HCT116 (cell line): ENCODE data around the gene ASPHD2. TPM values are rescaled to one million over a fixed set of nuclear protein-coding genes. Genes with fewer than 3 reads are reported as not detected.

Experiments used
- ATAC-seq: fragments of 200-7000 bp; cut with Tn5 transposase; 2 replicates; pipeline ENCODE4 v1.9.1; 2020; ENCODE audit warnings: mild to moderate bottlenecking, moderate library complexity
- Bru-seq: library from RNA; stranded (reverse); fragments of 400-500 nt; gene quantifications from one replicate; lab custom pipeline; 2021; lab: Mats Ljungman, UMichigan
- BruChase-seq, 2 experiments: library from RNA; stranded (reverse); fragments of 400-500 nt; gene quantifications; one replicate each; lab custom pipeline; 2021; lab: Mats Ljungman, UMichigan
- BruUV-seq: library from RNA; stranded (reverse); fragments of 400-500 nt; replicated peaks from 2 replicates; lab custom pipeline; 2021; lab: Mats Ljungman, UMichigan
- CTCF ChIA-PET: fragments of 300-600 bp; sonication (Branson Sonifier 250); formaldehyde crosslinking; loops from one replicate; lab custom pipeline; 2021; ENCODE audit warnings: antibody characterized with exemption; lab: Charles Lee
- POLR2A ChIA-PET: fragments of 300-600, 350-600 bp; sonication (Branson Sonifier 250); formaldehyde crosslinking; loops from one replicate; lab custom pipeline; 2021; ENCODE audit warnings: antibody characterized with exemption; lab: Charles Lee
- RAD21 ChIA-PET, 2 experiments: fragments of 300-600 bp; sonication (Branson Sonifier 250); formaldehyde crosslinking; loops; one replicate each; lab custom pipeline; 2023; ENCODE audit warnings: low total read pairs in 2 of 2; ENCODE audit not compliant: uncharacterized antibody in 2 of 2, unreplicated experiment in 2 of 2, low non-redundant PET in 1 of 2; lab: Charles Lee
- DNase-seq: peaks from one replicate; pipeline ENCODE4 v3.0.0-alpha.2; 2010; ENCODE audit warnings: low read depth, low spot score
- H2AFZ ChIP-seq: fragments of 200-600 bp; shearing (Covaris generic), sonication (generic); 2 replicates; pipeline ENCODE4 v1.6.1; 2017; ENCODE audit warnings: low read depth, mixed run types, mixed read lengths, antibody characterized with exemption, low read length; ENCODE audit not compliant: poor library complexity, severe bottlenecking
- H3K27ac ChIP-seq: 2 replicates; pipeline ENCODE4 v1.5.1; 2012; ENCODE audit warnings: low read depth, low read length
- H3K27me3 ChIP-seq: fragments of 200-600 bp; sonication (generic); 2 replicates; pipeline ENCODE4 v1.6.1; 2016; ENCODE audit warnings: mixed run types, low read length, mixed read lengths; ENCODE audit not compliant: insufficient read depth
- H3K36me3 ChIP-seq, 2 experiments: fragments of 200-500 bp in 1 of 2; fragments of 200-600 bp in 1 of 2; sonication (Bioruptor generic) in 1 of 2; sonication (generic) in 1 of 2; 2 replicates each; pipeline versions ENCODE4 v1.5.1 to v1.6.1; 2014 to 2016; ENCODE audit warnings: low read length in 2 of 2, inconsistent platforms in 1 of 2, mixed read lengths in 1 of 2, mixed run types in 1 of 2; ENCODE audit not compliant: insufficient read depth in 2 of 2, control insufficient read depth in 1 of 2
- H3K4me1 ChIP-seq, 2 experiments: fragments of 200-600 bp in 1 of 2; sonication (generic) in 1 of 2; 2 replicates each; pipeline versions ENCODE4 v1.5.1 to v1.6.1; 2012 to 2017; ENCODE audit warnings: low read length in 2 of 2, inconsistent platforms in 1 of 2, mild to moderate bottlenecking in 1 of 2, mixed read lengths in 1 of 2, mixed run types in 1 of 2, moderate library complexity in 1 of 2; ENCODE audit not compliant: insufficient read depth in 2 of 2, control insufficient read depth in 1 of 2
- H3K4me2 ChIP-seq: fragments of 200-600 bp; sonication (generic); 2 replicates; pipeline ENCODE4 v1.6.1; 2017; ENCODE audit warnings: mixed run types, low read length, mixed read lengths
- H3K4me3 ChIP-seq, 2 experiments: fragments of 200-600 bp in 1 of 2; sonication (generic) in 1 of 2; replicated peaks in 1 of 2; 2 replicates each; pipeline ENCODE4 v1.5.1; 2011 to 2016; ENCODE audit warnings: low read length in 2 of 2, control low read depth in 1 of 2, low read depth in 1 of 2, mild to moderate bottlenecking in 1 of 2, mixed read lengths in 1 of 2, mixed run types in 1 of 2
- H3K79me2 ChIP-seq: fragments of 200-600 bp; sonication (generic); 2 replicates; pipeline ENCODE4 v1.6.1; 2017; ENCODE audit warnings: mild to moderate bottlenecking, mixed run types, low read length, moderate library complexity, mixed read lengths; ENCODE audit not compliant: insufficient read depth
- H3K9ac ChIP-seq: fragments of 200-600 bp; sonication (generic); 2 replicates; pipeline ENCODE4 v1.6.1; 2016; ENCODE audit warnings: low read length, mixed read lengths
- H3K9me2 ChIP-seq: fragments of 200-600 bp; sonication (generic), shearing (Covaris generic); 2 replicates; pipeline ENCODE4 v1.6.1; 2017; ENCODE audit warnings: mixed run types, mild to moderate bottlenecking, moderate library complexity; ENCODE audit not compliant: insufficient read depth
- H3K9me3 ChIP-seq, 2 experiments: fragments of 200-500 bp in 1 of 2; fragments of 200-600 bp in 1 of 2; sonication (Bioruptor generic) in 1 of 2; sonication (generic) in 1 of 2; 2 replicates each; pipeline ENCODE4 v1.6.1; 2014 to 2017; ENCODE audit warnings: low read length in 2 of 2, mixed read lengths in 2 of 2, inconsistent platforms in 1 of 2, low read depth in 1 of 2, mild to moderate bottlenecking in 1 of 2, mixed run types in 1 of 2, moderate library complexity in 1 of 2; ENCODE audit not compliant: control insufficient read depth in 1 of 2, insufficient read depth in 1 of 2
- H4K20me1 ChIP-seq: fragments of 200-600 bp; sonication (generic), shearing (Covaris generic); 2 replicates; pipeline ENCODE4 v1.6.1; 2017; ENCODE audit warnings: mixed run types, mild to moderate bottlenecking, moderate library complexity; ENCODE audit not compliant: insufficient read depth
- ATF3 ChIP-seq: IDR thresholded peaks from 2 replicates; pipeline ENCODE4 v1.6.1; 2012
- POLR2A ChIP-seq: IDR thresholded peaks from 2 replicates; pipeline ENCODE4 v1.7.0; 2011; ENCODE audit warnings: borderline replicate concordance; ENCODE audit not compliant: insufficient read depth, insufficient read length; ENCODE audit errors: extremely low read depth
- POLR2AphosphoS5 ChIP-seq: IDR thresholded peaks from 2 replicates; pipeline ENCODE4 v1.6.1; 2011; ENCODE audit warnings: mild to moderate bottlenecking, low read depth, low read length, moderate library complexity
- ZBTB33 ChIP-seq: IDR thresholded peaks from 2 replicates; pipeline ENCODE4 v1.6.1; 2011; ENCODE audit warnings: mild to moderate bottlenecking, low read length, moderate library complexity; ENCODE audit not compliant: insufficient replicate concordance; ENCODE audit errors: extremely low read depth
- ZFX ChIP-seq: fragments of 450-650 bp; IDR thresholded peaks from 2 replicates; pipeline ENCODE4 v1.6.1; 2017
- intact Hi-C: fragments of 100-400 bp; cut with micrococcal nuclease; formaldehyde crosslinking; loops from 2 replicates; pipeline ENCODE4 v1.10.0; 2022
- long read RNA-seq: library from polyadenylated mRNA; unstranded; transcript quantifications from one replicate; pipeline ENCODE4 v2.0.0, GENCODE V29; 2021; ENCODE audit not compliant: unreplicated experiment
- polyA plus RNA-seq: library from polyadenylated mRNA; unstranded; fragments of >200 nt; gene quantifications from 2 replicates; pipeline ENCODE4 v1.2.1, GENCODE V29; 2012; ENCODE audit warnings: missing spikeins
- total RNA-seq: library from RNA; stranded (reverse); gene quantifications from one replicate; pipeline ENCODE4 v1.2.1, GENCODE V29; 2021; ENCODE audit not compliant: unreplicated experiment

ASPHD2 gene
- total RNA-seq: 4.1 TPM
- 2.6 and 3.3 TPM in 2 replicates for polyA plus RNA-seq
- Bru-seq, nascent RNA: percentile 45 among the genes with signal in this experiment
- percentile 38 among the genes with signal in this experiment for BruChase-seq, experiment 1, labeled RNA remaining after a 6-hour chase
- BruChase-seq, experiment 2, labeled RNA remaining after a 2-hour chase: percentile 52 among the genes with signal in this experiment
- long read RNA-seq, partial matches to known transcripts: 2 of 9 reads
- long read RNA-seq, other reads (novel, unspliced or antisense): 3 of 9 reads

- DNase-seq: no peak
- H3K79me2 ChIP-seq: no peaks in the 10 kb centered on the region
- CTCF ChIA-PET: interaction anchor here (1.0 to 1.5 kb wide), 2 partner anchors 9 to 62 kb away, joined by 3 read pairs; no protein-coding TSS in a partner anchor
- TF ChIP-seq POLR2AphosphoS5: peak; percentile 44
- TF ChIP-seq ATF3: no peak
- peak; percentile 35 for TF ChIP-seq POLR2A
- peak; percentile 52; the same call in 1 of the 2 replicates for TF ChIP-seq ZFX
- no peak for TF ChIP-seq ZBTB33
- TF ChIP-seq, all 23 proteins: peak for 3
- RAD21 ChIA-PET: no interaction called here
- no peaks in the 10 kb centered on the region; a peak in 1 of 4 replicates for H3K9me3 ChIP-seq
- H3K9ac ChIP-seq: peak within 1 kb of the TSS; percentile 47
- no peaks in the 10 kb centered on the region for H3K36me3 ChIP-seq
- ATAC-seq: peak; percentile 89
- H4K20me1 ChIP-seq: no peaks in the 10 kb centered on the region
- POLR2A ChIA-PET: no interaction called here
- H2AFZ ChIP-seq: peak within 1 kb of the TSS; percentile 94
- H3K27ac ChIP-seq: peak within 1 kb of the TSS; percentile 36
- H3K9me2 ChIP-seq: no peaks in the 10 kb centered on the region
- peak within 1 kb of the TSS; percentile 67 to 71 for H3K4me3 ChIP-seq
- H3K4me2 ChIP-seq: peak within 1 kb of the TSS; percentile 89
- BruUV-seq: no TSS peak
- H3K4me1 ChIP-seq: peaks cover 6 to 17% of the 10 kb centered on the region in 2 experiments
- no peaks in the 10 kb centered on the region; the same call in 1 of the 2 replicates for H3K27me3 ChIP-seq
- intact Hi-C loops: no loop called here
Observed at GRCh38 chr22:26428515-26429457, at the start of gene ASPHD2. ASPHD2 (plus strand) TSS chr22:26429260; CDS start chr22:26433616, 4,356 bp downstream.
